ENCODE measurements around the gene FAM118A.

DNA sequence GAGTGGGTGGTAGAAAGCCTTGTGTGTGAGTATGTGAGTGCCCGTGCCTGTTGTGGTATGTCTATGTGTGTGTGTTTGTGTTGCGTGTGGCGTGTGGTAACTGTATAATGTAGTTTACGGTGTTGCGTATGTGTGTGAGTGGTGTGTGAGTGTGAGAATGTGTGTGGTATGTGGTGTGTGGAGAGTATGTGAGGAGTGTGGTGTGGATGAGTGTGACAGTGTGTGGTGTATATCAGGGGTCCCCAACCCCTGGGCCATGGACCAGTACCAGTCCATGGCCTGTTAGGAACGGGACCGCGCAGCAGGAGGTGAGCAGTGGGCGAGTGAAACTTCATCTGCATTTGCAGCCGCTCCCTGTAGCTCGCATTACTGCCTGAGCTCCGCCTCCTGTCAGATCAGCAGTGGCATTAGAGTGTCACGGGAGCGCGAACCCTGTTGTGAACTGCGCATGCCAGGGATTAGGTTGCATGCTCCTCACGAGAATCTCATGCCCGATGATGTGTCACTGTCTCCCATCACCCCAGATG lies 19.3 kb upstream of the FAM118A start:
- TF ChIP-seq POLR2A (IDR thresholded peaks at IDR 0.05): peak; percentile 70
- TF ChIP-seq, protein P1, sequence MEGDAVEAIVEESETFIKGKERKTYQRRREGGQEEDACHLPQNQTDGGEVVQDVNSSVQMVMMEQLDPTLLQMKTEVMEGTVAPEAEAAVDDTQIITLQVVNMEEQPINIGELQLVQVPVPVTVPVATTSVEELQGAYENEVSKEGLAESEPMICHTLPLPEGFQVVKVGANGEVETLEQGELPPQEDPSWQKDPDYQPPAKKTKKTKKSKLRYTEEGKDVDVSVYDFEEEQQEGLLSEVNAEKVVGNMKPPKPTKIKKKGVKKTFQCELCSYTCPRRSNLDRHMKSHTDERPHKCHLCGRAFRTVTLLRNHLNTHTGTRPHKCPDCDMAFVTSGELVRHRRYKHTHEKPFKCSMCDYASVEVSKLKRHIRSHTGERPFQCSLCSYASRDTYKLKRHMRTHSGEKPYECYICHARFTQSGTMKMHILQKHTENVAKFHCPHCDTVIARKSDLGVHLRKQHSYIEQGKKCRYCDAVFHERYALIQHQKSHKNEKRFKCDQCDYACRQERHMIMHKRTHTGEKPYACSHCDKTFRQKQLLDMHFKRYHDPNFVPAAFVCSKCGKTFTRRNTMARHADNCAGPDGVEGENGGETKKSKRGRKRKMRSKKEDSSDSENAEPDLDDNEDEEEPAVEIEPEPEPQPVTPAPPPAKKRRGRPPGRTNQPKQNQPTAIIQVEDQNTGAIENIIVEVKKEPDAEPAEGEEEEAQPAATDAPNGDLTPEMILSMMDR (IDR thresholded peaks at IDR 0.05): no peak
- TF ChIP-seq POLR2AphosphoS5 (IDR thresholded peaks at IDR 0.05): peak; percentile 53

All from prostate gland (tissue), 2 donors.